GM13977 (cell line): Measurements from ENCODE around the gene PROM1.

Source experiments
- DNase-seq: peaks from one replicate; pipeline ENCODE4 v3.0.0; 2012; ENCODE audit warnings: low spot score
- CTCF ChIP-seq: IDR thresholded peaks from 2 replicates; pipeline ENCODE4 v1.5.1; 2012; ENCODE audit warnings: mild to moderate bottlenecking, control low read depth; ENCODE audit not compliant: insufficient read depth; ENCODE audit errors: extremely low read depth, missing control alignments
- in situ Hi-C: fragments of 300-500 bp; cut with MboI; formaldehyde crosslinking; loops from one replicate; pipeline ENCODE4 v1.12.0; 2022; ENCODE audit warnings: low sequenced_read_pairs, low pct_unique_long_range_greater_than_20kb, mixed read lengths, inconsistent platforms; ENCODE audit not compliant: unreplicated experiment

The PROM1 gene

DNA sequence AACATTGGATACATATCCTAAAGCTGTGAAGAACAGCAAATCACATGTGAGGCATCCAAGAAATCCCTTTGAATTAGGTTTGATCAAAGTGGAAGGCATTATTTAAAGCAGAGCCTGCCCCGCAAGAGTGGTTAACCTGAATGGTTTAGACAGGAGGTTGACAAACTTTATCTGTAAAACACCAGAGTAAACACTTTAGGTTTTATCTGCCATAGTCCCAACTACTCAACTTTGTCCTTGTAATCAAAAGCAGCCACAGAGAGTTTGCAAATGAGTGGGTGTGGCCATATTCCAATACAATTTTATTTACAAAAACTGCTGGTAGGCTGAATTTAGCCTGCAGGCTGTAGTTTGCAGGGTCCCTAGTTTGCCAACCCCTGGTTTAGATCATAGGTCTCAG, 95.6 kb downstream of the PROM1 start:
- no peak for DNase-seq
- in situ Hi-C loops, result no loop called here

DNA sequence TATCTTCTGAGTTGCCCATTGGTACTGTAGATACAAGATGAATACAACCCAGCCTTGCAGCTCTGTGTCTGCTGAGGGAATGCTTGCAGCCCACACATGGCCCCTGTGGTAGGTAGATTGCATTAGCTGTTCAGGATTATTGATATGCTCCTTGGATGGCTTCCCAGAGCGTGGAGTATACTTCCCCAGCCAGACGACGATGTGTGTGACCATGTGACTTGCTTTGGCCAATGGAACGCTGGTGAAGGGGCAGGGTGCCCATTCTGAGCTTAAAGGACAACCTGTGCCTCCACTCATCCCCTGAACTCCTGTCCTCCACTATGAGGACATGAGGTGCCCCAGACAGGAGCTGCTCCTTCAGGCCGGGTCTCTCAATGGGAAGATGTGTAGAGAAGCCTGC, 96.9 kb downstream of the PROM1 start:
- DNase-seq, result no peak
- in situ Hi-C loops, result no loop called here
- no peak for TF ChIP-seq CTCF

More for the DNA sequence above, 95.6 kb downstream of the PROM1 start:
- no peak for TF ChIP-seq CTCF

GRCh38 chr4:15983610-15984009, 100.2 kb downstream of the PROM1 start:
- no peak for DNase-seq
- no peak for TF ChIP-seq CTCF
- in situ Hi-C loops, result no loop called here

DNA sequence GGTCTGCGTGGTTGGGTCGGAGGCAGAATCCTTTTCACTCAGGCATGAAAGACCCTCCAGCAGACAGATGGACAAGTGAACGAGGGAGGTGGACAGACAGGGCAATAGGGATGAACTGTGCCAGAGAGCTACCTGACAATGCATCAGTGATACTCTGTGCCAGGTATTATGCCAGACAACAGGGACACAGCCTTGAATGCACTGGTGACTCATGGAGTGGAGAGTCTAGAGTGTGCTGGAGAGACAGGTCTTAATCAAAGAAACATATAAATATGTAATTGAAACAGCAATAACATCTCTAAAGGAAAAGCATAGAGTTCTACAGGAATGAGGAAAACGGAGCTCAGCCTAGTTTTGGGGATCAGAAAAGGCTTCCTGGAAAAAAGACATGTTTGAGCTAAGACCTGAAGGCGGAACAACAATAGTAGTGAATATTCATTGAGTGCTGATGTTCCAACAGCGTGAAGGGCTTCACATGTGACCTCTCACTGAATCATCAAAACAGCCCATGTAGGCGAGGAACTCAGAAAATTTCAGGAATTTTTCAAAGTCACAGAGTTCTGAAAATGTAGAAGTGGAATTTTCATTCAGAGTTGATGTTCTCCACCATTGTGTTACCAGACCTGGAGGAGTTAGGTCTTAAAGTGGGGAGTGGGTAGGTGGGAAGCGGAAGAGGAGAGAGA, 100.8 kb downstream of the PROM1 start:
- no peak for DNase-seq
- no peak for TF ChIP-seq CTCF
- in situ Hi-C loops, result no loop called here

- in situ Hi-C loops, result no loop called here
- DNase-seq, result no peak
- no peak for TF ChIP-seq CTCF
Measured at GRCh38 chr4:15976456-15977447, 107.1 kb downstream of the PROM1 start.

DNA sequence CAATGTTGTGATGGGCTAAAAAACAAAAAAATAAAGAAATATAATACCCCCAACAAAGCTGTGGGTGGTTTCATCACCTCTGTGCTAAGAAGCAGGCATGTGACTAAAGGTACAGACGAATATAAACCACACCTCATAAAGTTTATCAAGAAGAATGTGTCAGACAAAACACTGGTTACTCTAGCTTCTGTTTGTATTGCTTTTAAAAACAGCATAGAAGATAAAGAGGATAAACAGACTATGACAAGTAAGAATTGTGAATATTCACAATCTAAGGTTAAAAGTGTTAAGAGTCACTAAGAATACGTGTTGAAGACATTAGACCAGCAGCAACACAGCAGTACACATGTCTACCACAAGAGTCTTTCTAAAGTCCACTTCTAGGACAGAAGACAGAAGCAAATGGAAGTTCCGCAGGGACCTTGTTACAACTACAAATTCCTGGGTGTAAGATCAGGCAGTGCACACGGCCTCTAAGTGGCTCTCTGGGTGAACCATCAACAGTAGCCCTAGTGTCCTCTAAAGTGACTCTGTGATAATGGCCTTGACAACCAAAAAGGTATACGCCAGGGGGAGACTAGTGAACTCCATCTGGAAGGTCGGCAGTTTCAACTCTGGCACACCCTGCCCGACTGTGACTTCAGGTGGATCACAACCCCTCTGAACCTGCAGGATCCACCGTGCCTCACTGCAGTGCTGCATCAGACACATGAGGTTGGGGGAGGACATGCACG, 112.6 kb downstream of the PROM1 start:
- in situ Hi-C loops, result loop anchor here (25.0 kb wide), 1 partner anchor 234 kb away; no protein-coding TSS in a partner anchor
- no peak for DNase-seq
- TF ChIP-seq CTCF, result no peak
